G401.6 (cell line): ENCODE data around the gene GPC3.

Source experiments
- FAIRE-seq: peaks from 2 replicates; lab custom pipeline; 2012; peaks lifted over from hg19 to GRCh38; lab: Jason Lieb, UNC

Gene GPC3

DNA sequence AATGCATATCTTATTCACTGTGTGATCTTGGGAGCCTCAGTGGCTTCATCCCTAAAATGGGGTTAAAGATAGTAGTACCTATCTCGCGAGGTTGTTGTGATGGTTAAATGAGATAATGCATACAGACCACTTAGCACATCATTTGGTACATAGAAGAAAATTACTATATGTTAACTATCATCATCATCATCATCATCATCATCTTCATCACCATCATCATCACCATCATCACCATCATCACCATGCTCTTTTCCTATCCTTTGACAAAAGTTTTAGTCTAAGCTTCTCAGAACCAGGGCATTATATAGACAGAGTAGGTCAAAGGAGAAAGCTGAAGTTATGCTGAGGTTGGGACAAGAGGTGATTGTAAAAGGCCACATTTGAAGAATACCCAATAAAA lies 145.0 kb downstream of the GPC3 start:
- FAIRE-seq: no peak

GRCh38 chrX:133838761-133839676 lies 146.4 kb downstream of the GPC3 start:
- peak; percentile 96 for FAIRE-seq

DNA sequence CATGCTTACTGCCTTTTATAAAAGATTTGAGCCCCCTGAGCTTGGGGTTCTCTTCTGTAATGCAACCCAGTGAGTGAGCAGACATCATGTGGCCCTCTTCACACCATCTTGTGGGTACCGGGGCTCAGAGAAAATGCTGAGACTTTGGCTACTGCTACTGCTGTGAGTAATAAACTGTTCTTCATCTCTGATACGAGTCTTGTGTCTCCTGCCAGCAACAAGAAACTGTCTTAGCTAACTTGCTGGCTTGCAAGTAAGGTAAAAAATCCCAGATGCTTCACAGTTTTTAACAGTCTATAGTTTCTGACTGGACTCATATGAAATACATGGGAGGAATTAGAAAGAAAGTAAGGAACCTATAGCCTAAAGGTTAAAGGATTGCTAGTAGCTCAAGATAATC lies 148.3 kb downstream of the GPC3 start:
- no peak for FAIRE-seq

DNA sequence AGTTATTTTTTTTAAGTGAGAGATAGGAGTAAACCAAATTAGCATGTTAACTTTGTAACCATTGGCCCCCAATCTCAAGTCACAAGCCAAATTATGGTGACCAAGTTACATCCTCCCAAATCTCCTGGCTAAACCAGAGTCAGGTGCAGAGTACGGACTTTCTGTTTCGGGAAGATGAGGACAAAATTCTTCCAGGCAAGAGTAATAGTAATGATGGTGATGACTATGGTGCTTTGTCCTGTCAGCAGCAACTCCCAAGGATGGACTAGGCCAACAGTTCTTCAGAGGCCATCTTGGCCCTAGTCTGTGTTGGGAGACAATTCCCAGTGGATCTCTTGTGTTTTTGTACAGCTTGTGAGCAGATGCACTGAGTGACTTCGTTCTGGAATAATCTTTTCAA lies 148.8 kb downstream of the GPC3 start:
- FAIRE-seq: no peak

- peak; percentile 53 for FAIRE-seq
Observed at GRCh38 chrX:133834771-133835170, 150.6 kb downstream of the GPC3 start.

- no peak for FAIRE-seq
Observed at GRCh38 chrX:133819546-133819945, 165.8 kb downstream of the GPC3 start.

DNA sequence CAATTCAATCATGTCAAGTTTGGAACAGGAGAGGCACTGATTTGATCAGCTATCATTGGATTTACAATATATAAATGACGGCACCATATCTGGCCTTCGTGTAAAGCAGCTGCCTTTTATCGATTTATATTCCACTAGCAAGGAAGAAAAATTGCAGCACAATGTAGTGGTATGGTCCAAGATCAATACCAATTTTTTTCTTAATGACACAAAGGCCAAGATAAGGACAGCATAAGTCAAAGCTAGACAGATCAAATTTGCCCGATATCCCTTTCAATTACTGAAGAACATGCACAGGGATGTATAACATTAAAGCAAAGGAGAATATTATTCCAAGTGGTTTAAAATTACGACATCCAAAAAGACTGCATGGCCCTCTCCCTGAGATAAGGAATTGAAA lies 167.4 kb downstream of the GPC3 start:
- FAIRE-seq: no peak

DNA sequence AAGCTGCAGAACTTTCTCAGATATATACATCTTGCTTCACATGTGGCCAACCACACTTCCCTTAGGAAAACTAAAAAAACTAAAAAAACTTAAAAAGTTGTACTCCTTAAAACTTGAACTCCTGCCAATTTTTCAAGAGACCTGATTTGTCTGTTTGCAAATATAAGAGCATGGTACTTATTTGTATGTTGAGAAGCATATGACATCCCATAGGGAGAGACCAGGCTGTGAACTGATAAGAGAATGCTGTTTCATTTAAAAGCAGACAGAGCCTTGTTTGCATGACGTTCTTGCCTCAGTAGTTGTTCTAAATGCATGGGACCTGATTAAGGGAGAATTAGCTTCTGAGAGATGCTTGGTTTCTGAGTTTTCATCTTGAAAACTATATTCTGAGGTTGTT lies 169.9 kb downstream of the GPC3 start:
- no peak for FAIRE-seq

- FAIRE-seq: no peak
Observed at GRCh38 chrX:133813971-133814370, 171.4 kb downstream of the GPC3 start.

DNA sequence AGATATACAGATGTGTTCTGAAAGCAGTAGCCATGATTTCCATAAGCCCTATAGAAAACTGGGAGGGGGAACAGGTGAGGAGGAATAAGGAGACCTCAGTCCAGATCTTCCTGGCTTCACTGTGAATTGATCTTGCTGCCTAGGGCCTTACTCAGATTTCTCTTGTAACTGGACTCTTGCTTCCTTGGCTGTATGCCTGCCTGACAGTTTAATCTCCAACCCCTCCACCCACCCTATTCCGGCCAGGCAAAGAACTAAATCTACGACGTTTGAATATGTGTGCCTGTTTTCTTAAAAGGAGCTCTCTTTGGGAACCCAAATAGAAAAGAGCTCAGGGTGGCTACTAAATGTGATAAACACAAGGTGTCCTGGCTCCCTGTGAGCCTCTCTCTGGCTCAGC lies 173.0 kb downstream of the GPC3 start:
- no peak for FAIRE-seq

DNA sequence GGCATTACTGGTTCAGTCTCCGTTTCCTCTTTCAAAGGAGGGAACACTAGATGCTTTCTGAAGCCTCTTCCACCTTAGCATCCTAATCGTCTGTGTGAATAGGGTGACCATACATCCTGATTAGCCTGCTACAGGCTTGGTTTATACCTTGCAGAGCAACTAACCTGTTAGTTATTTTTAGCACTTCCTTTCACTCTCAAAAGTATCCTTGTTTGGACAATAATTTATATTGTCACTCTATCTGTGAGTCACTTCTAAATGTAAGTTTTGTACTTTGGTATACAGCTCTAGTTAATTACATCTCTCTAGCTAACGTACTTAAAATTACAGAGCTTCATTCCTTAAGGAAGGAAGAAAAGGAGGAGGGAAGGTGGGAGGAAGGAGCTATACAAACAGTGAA lies 174.5 kb downstream of the GPC3 start:
- FAIRE-seq: no peak

- FAIRE-seq: no peak
Observed at GRCh38 chrX:133804072-133804471, 181.3 kb downstream of the GPC3 start.

GRCh38 chrX:133796282-133796681 lies 189.1 kb downstream of the GPC3 start:
- FAIRE-seq: no peak

- peak; percentile 98 for FAIRE-seq
Observed at GRCh38 chrX:133794126-133794525, 191.3 kb downstream of the GPC3 start.

DNA sequence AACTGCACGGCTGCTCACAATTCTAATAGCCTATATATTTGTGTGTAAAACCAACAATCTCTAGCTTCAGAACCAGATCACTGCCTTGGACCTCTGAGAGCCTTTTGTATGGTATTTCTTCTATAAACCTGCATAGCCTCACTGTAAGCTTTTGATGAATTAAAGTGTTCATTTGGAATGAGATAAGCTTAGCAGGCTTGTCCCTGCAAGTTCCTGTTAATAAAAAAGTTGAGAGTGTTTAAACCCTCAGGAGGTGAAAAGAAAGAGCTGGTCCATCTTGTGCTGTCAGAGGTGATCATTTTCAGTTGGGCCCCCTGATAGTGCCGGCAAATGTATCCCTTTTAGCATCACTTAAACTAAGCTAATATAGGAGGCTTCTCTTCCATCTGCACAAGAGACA lies 191.8 kb downstream of the GPC3 start:
- no peak for FAIRE-seq

- peak; percentile 94 for FAIRE-seq
Observed at GRCh38 chrX:133792198-133792953, 193.0 kb downstream of the GPC3 start.

DNA sequence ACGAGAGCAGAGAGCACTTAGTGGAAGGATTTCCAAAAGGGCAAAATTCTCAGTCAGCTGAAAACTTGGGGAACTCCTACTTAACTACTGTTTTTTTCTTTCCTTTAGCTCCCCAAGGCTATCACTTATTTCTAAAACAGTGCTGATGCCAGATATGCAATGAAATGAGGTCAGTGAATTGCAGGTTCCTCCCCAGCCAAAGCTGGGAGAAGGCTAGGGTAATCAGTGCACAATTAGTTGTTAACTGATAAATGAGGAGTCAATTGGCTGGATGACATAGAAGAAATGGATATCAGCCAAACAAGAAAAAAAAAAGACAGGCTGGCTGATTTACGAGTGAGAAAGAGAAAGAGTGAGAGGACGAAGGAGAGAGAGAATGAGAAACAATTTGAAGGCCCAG lies 195.6 kb downstream of the GPC3 start:
- no peak for FAIRE-seq

DNA sequence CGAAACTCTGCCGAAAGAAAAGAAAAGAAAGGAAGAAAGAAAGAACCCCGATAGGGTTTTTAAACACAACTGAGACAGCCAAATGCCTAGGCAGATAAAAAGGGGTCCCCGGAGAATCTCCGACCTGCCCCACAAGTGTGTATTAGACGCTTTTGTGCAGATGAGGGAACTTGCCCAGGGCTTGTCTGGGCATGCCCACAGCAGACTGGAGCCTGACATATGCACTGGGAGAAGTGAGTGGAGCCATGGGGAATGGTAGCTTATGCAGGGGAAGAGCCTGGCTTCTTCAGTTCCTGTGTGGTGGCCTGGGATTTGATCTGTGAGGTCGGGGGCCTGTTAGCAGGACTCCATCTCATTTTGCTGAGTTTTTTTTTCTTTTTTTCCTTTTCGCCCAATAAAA lies 199.0 kb downstream of the GPC3 start:
- no peak for FAIRE-seq

- no peak for FAIRE-seq
Observed at GRCh38 chrX:133783274-133783673, 202.1 kb downstream of the GPC3 start.

DNA sequence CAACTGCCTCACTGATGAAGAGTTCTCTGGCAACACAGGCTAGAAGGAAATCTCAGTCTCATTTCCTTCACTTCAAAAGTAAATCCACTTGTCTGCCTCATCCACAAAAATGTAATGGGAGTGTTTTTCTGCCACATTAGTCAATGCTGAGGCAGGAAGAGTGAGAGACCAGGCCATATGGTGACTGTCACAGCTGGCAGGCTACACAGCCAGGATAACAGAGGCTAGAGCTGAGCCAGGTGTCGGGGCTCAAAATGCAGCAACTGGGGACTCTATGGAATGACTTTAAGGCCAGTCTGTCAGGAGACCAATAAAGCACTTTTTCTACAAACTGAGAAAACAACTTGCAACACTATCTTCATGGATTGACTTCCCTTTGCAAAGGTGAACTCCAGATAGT lies 204.2 kb downstream of the GPC3 start:
- FAIRE-seq: no peak

GRCh38 chrX:133776072-133776471 lies 209.3 kb downstream of the GPC3 start:
- FAIRE-seq: peak; percentile 17

GRCh38 chrX:133774807-133775206 lies 210.6 kb downstream of the GPC3 start:
- peak; percentile 60 for FAIRE-seq

GRCh38 chrX:133771086-133771646 lies 214.2 kb downstream of the GPC3 start:
- FAIRE-seq: no peak
